Activated gamma-delta T cell treated with anti-CD3 and anti-CD28 coated beads, Interleukin-2, amount 50 U/mL, for 16 hours (primary cell): ENCODE results near the gene PRDM16.

Source experiments
- DNase-seq: peaks from one replicate; pipeline ENCODE4 v3.0.0-alpha.2; 2020; ENCODE audit warnings: low read depth

PRDM16 gene

GRCh38 chr1:3068564-3069431 is at the start of gene PRDM16:
TSS of gene PRDM16 (plus strand) at chr1:3069203. CDS start at chr1:3069260, 57 bp downstream.
- DNase-seq: no peak

GRCh38 chr1:3019516-3020051 is 49.4 kb upstream of the PRDM16 start:
- no peak for DNase-seq

GRCh38 chr1:3020263-3020909 is 48.6 kb upstream of the PRDM16 start:
- DNase-seq: no peak

- no peak for DNase-seq
Observed at GRCh38 chr1:3021233-3021671, 47.8 kb upstream of the PRDM16 start, which contains the start of gene ACTRT2. TSS of gene ACTRT2 (plus strand) at chr1:3021467. CDS start at chr1:3021687, 220 bp downstream.

- DNase-seq: no peak
Observed at GRCh38 chr1:3021801-3022401, 47.1 kb upstream of the PRDM16 start.

- no peak for DNase-seq
Observed at GRCh38 chr1:3022511-3022973, 46.5 kb upstream of the PRDM16 start.

GRCh38 chr1:3022976-3023375 is 46.0 kb upstream of the PRDM16 start:
- DNase-seq: no peak

- DNase-seq: no peak
Observed at GRCh38 chr1:3024019-3024418, 45.0 kb upstream of the PRDM16 start.

GRCh38 chr1:3024588-3024987 is 44.4 kb upstream of the PRDM16 start:
- DNase-seq: no peak

GRCh38 chr1:3026124-3026523 is 42.9 kb upstream of the PRDM16 start:
- no peak for DNase-seq

GRCh38 chr1:3026581-3027391 is 42.2 kb upstream of the PRDM16 start:
- DNase-seq: no peak

- no peak for DNase-seq
Observed at GRCh38 chr1:3027611-3028371, 41.2 kb upstream of the PRDM16 start.

- no peak for DNase-seq
Observed at GRCh38 chr1:3028531-3029282, 40.3 kb upstream of the PRDM16 start.

GRCh38 chr1:3029481-3029961 is 39.5 kb upstream of the PRDM16 start:
- DNase-seq: no peak

- DNase-seq: no peak
Observed at GRCh38 chr1:3029991-3030662, 38.9 kb upstream of the PRDM16 start.

GRCh38 chr1:3030663-3031381 is 38.2 kb upstream of the PRDM16 start:
- no peak for DNase-seq

- DNase-seq: no peak
Observed at GRCh38 chr1:3031401-3032221, 37.4 kb upstream of the PRDM16 start.
